Lower leg skin (tissue), 4 donors: ENCODE measurements around the gene MBNL3. TPM values are rescaled to one million over a fixed set of nuclear protein-coding genes. Genes with fewer than 3 reads are reported as not detected.

Source experiments
- DNase-seq, 2 donors: peaks; one replicate each; pipeline ENCODE4 v3.0.0-alpha.2; 2019; ENCODE audit warnings: low spot score in 2 of 2
- H3K4me3 ChIP-seq: fragments of 200-600 bp; sonication (generic); 2 replicates; pipeline ENCODE4 v1.5.1; 2017; ENCODE audit warnings: mild to moderate bottlenecking, low read depth; ENCODE audit not compliant: poor library complexity, severe bottlenecking
- CTCF ChIP-seq, 3 donors: fragments of 450-650 bp; IDR thresholded peaks; one replicate each; pipeline ENCODE4 v1.5.1; 2016; ENCODE audit warnings: antibody characterized with exemption in 3 of 3, mild to moderate bottlenecking in 3 of 3, moderate library complexity in 2 of 3
- POLR2A ChIP-seq, 2 donors: fragments of 450-650 bp; IDR thresholded peaks; one replicate each; pipeline ENCODE4 v1.6.1; 2016 to 2017; ENCODE audit warnings: antibody characterized with exemption in 2 of 2, mild to moderate bottlenecking in 1 of 2, moderate library complexity in 1 of 2
- WGBS, 2 donors: methylation state at CpG; one replicate each; pipeline ENCODE4 v1.1.5; 2018; 5-methylcytosine and 5-hydroxymethylcytosine counted together
- intact Hi-C: fragments of 100-400 bp; cut with DNase I; formaldehyde crosslinking; loops from one replicate; pipeline ENCODE4 v1.15.0; 2023; ENCODE audit warnings: low total_unique reads
- total RNA-seq, 4 donors: library from RNA; depleted of rRNA; stranded (reverse); fragments of >200 nt; gene quantifications; one replicate each; pipeline ENCODE4 v1.1.0, GENCODE V29; 2016

MBNL3 gene
- total RNA-seq, 4 donors from 2014 or later, result 22.6 to 33.3 (median 27.2) TPM

GRCh38 chrX:132414404-132414803, 74.4 kb downstream of the MBNL3 start:
- H3K4me3 ChIP-seq, result no peak overlapping the region
- no peak for DNase-seq
- intact Hi-C loops, result no loop called here
- WGBS, 2 donors, result 90 to 95% methylated on average over 2 of the region's 2 CpGs
- TF ChIP-seq POLR2A (IDR thresholded peaks at IDR 0.05) (no peak), CTCF (IDR thresholded peaks at IDR 0.05) (no peak)

GRCh38 chrX:132413459-132413858, 75.4 kb downstream of the MBNL3 start:
- intact Hi-C loops, result no loop called here
- H3K4me3 ChIP-seq, result no peak overlapping the region
- 61 to 62% methylated on average over 7 of the region's 7 CpGs for WGBS, 2 donors
- no peak for TF ChIP-seq POLR2A (IDR thresholded peaks at IDR 0.05)
- TF ChIP-seq CTCF (IDR thresholded peaks at IDR 0.05), result no peak
- DNase-seq, result no peak

GRCh38 chrX:132412208-132412607, 76.6 kb downstream of the MBNL3 start:
- 74 to 92% methylated on average over 7 of the region's 7 CpGs for WGBS, 2 donors
- TF ChIP-seq CTCF (IDR thresholded peaks at IDR 0.05) (no peak), POLR2A (IDR thresholded peaks at IDR 0.05) (no peak)
- intact Hi-C loops, result no loop called here
- no peak overlapping the region for H3K4me3 ChIP-seq
- DNase-seq, result no peak

- TF ChIP-seq CTCF (IDR thresholded peaks at IDR 0.05), result no peak
- no peak for TF ChIP-seq POLR2A (IDR thresholded peaks at IDR 0.05)
- intact Hi-C loops, result no loop called here
- H3K4me3 ChIP-seq, result no peak overlapping the region
- WGBS, 2 donors, result 53 to 70% methylated on average over 8 of the region's 8 CpGs
- no peak for DNase-seq
These were observed 77.4 kb downstream of the MBNL3 start for GRCh38 chrX:132411310-132411977.

GRCh38 chrX:132409780-132410556, 78.9 kb downstream of the MBNL3 start:
- no peak overlapping the region for H3K4me3 ChIP-seq
- WGBS, 2 donors, result 69 to 79% methylated on average over 5 of the region's 5 CpGs
- TF ChIP-seq CTCF (IDR thresholded peaks at IDR 0.05), result no peak
- no peak for TF ChIP-seq POLR2A (IDR thresholded peaks at IDR 0.05)
- DNase-seq, result no peak
- intact Hi-C loops, result no loop called here
